GM19455 (cell line): ENCODE measurements around the gene PIP5K1C.
A peak's percentile ranks its signal among the peaks of the same experiment; 100 is the strongest.

Source experiments
- ATAC-seq: cut with Tn5 transposase; IDR thresholded peaks from one replicate; pipeline ENCODE4 v1.9.1; 2021; ENCODE audit not compliant: unreplicated experiment

The PIP5K1C gene

DNA sequence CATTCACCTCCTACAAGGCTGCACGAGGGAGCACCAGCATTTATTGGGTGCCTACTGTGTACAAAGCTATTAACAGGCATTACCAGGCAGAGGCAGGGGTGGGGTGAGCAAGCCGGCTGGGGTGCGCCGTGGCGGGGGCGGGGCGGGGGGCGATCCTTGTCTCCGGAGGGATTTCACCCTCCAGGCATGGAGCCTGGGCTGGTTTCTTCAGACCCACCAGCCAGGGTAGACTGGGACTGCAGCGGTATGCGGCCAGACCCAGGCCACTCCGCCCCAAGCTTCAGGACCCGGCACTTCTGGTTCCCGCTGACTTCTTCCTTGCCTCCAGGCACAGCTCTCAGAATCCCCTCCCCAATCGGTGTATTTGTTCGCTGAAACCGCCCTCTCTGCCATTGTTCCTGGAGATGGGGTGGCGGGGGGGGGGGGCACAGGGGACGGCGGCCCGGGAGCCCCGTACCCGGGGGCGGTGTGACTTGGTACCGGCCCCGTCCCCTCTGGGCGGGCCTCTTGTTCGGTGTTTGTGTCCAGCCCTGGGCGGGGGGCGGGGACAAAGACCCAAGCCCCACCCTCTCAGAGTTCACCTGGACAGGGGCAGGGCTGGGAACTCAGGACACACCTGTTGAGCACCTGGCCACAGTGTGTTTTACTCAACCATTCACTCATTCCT lies 22.3 kb upstream of the PIP5K1C start:
- ATAC-seq: no peak

GRCh38 chr19:3721887-3722442 lies 21.7 kb upstream of the PIP5K1C start:
- no peak for ATAC-seq

GRCh38 chr19:3721131-3721886 lies 21.0 kb upstream of the PIP5K1C start:
- no peak for ATAC-seq

- ATAC-seq: no peak
Measured at GRCh38 chr19:3720349-3720917, 20.2 kb upstream of the PIP5K1C start.

DNA sequence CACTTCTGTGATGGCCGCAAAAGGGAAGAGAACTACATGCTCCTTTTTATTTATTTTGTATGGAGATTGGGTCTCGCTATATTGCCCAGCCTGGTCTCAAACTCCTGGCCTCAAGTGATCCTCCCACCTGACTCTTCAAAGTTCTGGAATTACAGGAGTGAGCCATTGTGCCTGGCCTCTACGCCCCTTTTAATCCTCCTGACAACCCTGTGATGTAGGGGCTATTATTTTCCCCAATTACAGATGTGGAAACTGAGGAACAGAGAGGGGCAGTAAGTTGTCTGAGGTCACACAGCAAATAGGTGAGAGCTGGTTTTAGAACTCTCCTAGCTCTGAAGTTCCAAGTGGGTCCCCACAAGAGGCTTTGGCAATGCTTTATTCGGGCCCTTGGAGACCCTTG lies 19.6 kb upstream of the PIP5K1C start:
- no peak for ATAC-seq

- no peak for ATAC-seq
Measured at GRCh38 chr19:3716147-3716668, 15.9 kb upstream of the PIP5K1C start.

DNA sequence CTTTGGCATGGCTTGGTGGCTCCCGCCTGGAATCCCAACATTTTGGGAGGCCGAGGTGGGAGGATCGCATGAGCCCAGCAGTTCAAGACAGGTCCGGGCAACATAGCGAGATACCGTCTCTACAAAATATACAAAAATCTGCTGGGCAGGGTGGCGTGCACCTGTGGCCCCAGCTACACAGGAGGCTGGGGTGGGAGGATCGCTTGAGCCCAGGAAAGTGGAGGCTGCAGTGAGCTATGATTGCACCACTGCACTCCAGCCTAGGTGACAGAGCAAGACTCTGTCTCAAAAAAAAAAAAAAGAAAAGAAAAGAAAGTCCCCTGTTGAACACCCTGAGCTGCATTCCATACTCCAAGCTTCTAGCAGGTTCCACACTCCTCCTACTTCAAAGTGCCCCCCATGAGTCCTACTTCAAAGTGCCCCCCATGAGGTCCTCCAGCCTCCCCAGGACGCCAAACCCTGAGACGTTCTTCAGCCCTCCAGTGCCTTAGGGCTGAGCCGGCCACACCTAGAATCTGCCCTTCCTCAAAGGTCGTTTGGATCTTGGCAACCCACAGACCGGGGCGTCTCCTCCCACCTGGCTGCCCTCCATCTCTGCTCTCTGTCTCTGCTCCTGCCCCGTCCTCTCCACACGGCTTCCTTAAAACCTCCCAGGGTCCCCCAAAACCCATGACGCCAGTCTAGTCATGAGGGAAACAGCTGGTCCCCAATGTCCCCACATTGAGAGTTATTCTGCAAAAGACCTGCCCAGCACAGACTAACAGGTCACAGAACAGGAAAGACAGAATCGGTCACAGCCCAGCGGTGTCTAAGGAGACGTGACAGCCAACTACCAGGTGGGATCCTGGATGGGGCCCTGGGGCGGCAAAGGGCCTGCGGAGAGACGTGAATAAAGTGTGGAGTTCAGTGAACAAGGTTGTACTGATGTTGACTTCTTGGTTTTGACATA lies 12.7 kb upstream of the PIP5K1C start:
- no peak for ATAC-seq

GRCh38 chr19:3710265-3710812 lies 10.1 kb upstream of the PIP5K1C start:
- ATAC-seq: no peak

GRCh38 chr19:3708207-3708931 lies 8.1 kb upstream of the PIP5K1C start, which contains the start of gene TJP3:
TJP3 (plus strand) TSS chr19:3708384; CDS start chr19:3728433, 20,049 bp downstream.
- no peak for ATAC-seq

GRCh38 chr19:3707868-3708206 lies 7.6 kb upstream of the PIP5K1C start:
- no peak for ATAC-seq

DNA sequence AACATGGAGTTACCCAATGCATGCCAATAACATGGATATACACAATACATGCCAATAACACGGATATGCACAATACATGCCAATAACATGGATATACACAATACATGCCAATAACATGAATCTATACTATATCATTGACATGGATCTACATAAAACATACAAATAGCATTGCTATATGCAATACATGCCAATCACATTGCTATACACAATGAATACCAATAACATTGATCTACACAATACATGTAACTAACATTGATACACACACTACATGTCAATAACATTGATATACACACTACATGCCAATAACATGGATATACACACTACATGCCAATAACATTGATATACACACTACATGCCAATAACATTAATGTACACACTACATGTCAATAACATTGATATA lies 932 bp upstream of the PIP5K1C start:
- ATAC-seq: no peak

GRCh38 chr19:3699741-3700241 lies 477 bp downstream of the PIP5K1C start:
- ATAC-seq: peak; percentile 9

DNA sequence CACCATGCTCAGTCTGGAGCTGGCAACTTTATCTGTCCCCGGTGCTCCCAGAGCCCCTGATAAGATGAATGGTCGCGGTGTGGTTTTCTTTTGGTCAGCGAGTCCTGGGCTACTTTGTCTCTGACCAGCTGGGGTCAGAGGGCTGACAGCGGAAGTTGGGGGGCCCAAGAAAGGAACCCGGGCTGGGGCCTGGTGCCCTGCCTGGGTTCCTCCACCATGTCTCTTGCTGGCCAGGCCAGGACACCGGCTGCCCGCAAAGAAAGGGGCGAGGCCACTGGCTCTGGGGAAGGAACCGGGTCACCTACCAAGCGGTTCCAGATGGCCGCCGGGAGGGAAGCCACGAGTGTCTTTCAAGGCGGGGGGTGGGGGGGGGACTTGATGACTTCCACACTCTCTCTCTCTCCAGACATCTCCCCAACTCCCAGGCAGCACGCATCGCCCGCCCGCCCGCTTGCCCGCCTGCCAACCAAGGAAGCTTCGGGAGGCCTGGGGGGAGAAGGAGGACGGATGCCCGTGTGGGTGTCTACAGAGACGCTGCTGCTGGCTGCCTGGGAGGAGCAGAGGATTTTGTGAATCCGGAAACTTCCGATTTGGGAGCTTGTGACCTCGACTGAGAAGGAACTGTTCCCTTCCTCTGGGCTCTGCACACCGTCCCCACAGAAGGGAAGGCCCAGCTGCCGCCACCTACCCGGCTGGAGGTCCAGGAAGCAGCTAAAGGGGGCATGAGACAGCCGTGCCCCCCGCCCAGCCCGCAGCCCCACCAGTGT lies 1.1 kb downstream of the PIP5K1C start:
- no peak for ATAC-seq

DNA sequence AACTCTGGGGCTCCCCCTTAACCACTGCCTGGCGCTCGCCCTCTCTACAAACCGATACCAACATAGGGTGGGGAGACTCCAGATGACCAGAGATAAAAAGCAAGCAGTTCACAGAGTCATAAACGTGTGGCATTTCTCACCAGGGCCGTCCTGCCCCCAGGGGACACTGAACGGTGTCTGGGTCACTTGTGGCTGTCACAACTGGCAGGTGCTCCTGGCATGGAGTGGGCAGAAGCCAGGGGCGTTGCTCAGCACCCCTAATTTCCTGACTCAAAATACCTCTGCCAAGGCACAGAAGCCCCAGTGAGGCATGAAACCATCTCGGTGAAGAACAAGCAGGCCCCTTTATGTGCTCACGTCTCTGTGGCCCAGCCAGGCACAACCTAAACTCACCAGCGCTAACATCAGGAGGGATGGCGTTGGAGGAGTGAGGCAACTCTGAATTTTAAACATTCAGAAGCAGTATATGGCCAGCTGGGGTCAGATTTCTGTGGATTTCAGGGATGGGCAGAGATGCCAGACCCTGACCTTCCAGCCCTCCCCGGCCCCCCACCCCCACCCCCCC lies 1.8 kb downstream of the PIP5K1C start:
- no peak for ATAC-seq

GRCh38 chr19:3697671-3698385 lies 2.4 kb downstream of the PIP5K1C start:
- ATAC-seq: no peak

DNA sequence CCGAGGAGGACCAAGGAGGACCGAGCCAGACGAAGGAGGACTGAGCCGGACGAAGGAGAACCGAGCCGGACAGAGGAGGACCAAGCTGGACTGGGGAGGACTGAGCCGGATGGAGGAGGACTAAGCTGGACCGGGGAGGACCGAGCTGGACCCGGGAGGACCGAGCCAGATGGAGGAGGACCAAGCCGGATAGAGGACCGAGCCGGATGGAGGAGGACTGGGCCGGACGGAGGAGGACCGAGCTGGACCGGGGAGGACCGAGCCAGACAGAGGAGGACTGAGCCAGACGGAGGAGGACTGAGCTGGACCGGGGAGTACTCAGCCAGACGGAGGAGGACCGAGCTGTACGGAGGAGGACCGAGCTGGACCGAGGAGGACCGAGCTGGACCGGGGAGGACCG lies 3.2 kb downstream of the PIP5K1C start:
- ATAC-seq: no peak

GRCh38 chr19:3696660-3696995 lies 3.6 kb downstream of the PIP5K1C start:
- no peak for ATAC-seq
